SK-N-MC (cell line): Measurements from ENCODE around the gene NRXN3.

ENCODE experiments used
- EZH2 ChIP-seq: fragments of 200-600 bp; sonication (generic); IDR thresholded peaks from one replicate; pipeline ENCODE4 v1.6.1; 2017; ENCODE audit warnings: antibody characterized with exemption
- FOXP2 ChIP-seq: optimal IDR thresholded peaks from 2 replicates; pipeline ENCODE3; 2011; ENCODE audit warnings: mild to moderate bottlenecking, moderate library complexity; ENCODE audit not compliant: insufficient read depth; ENCODE audit errors: extremely low read length, control extremely low read depth
- POLR2AphosphoS5 ChIP-seq: IDR thresholded peaks from 2 replicates; pipeline ENCODE4 v1.6.1; 2012; ENCODE audit warnings: mild to moderate bottlenecking, low read depth, low read length, borderline replicate concordance

- TF ChIP-seq FOXP2: no peak
- TF ChIP-seq POLR2AphosphoS5: no peak
- no peak for TF ChIP-seq EZH2
These were observed 112.3 kb downstream of the NRXN3 start for GRCh38 chr14:78282437-78282836.
